ENCODE measurements around the gene MFF. TPM values are rescaled to one million over a fixed set of nuclear protein-coding genes. Genes with fewer than 3 reads are reported as not detected.

MFF gene
- total and polyA plus RNA-seq, 2 of the 8 experiments (the other 6 are each of a cell fraction or from before 2014, with no cell fraction given): 36.2 to 86.8 TPM

GRCh38 chr2:227339098-227339599, 14.1 kb downstream of the MFF start (continued):
- TF ChIP-seq CHD7 (IDR thresholded peaks at IDR 0.05; ENCODE audit: insufficient replicate concordance, low read length) (no peak), TEAD4 (IDR thresholded peaks at IDR 0.05; ENCODE audit: low read depth, low read length) (no peak), TCF12 (IDR thresholded peaks at IDR 0.05; ENCODE audit: low read depth, low read length) (no peak), KDM4A (IDR thresholded peaks at IDR 0.05; ENCODE audit: low read depth, low read length, severe bottlenecking) (no peak), NRF1 (IDR thresholded peaks at IDR 0.05; ENCODE audit: low read depth, low read length) (no peak), ATF2 (IDR thresholded peaks at IDR 0.05; ENCODE audit: low read length) (no peak), SAP30 (IDR thresholded peaks at IDR 0.05; ENCODE audit: insufficient read depth, insufficient replicate concordance, low read length) (no peak), TAF7 (optimal IDR thresholded peaks at IDR 0.05; ENCODE audit: borderline replicate concordance, low read depth, low read length) (no peak), RAD21 (IDR thresholded peaks at IDR 0.05 in 1 of 2, conservative IDR thresholded peaks at IDR 0.05 in 1 of 2; ENCODE audit: low read depth in 2 of 2, low read length in 2 of 2) (no peak)

Measured in H1 (cell line).